Measurements from ENCODE around the gene CDC26.
"Not testable (repeated sequence)": the region's sequence is repeated elsewhere in the genome, so short reads cannot be mapped to it uniquely, and the experiment has no call there.

Gene CDC26

DNA sequence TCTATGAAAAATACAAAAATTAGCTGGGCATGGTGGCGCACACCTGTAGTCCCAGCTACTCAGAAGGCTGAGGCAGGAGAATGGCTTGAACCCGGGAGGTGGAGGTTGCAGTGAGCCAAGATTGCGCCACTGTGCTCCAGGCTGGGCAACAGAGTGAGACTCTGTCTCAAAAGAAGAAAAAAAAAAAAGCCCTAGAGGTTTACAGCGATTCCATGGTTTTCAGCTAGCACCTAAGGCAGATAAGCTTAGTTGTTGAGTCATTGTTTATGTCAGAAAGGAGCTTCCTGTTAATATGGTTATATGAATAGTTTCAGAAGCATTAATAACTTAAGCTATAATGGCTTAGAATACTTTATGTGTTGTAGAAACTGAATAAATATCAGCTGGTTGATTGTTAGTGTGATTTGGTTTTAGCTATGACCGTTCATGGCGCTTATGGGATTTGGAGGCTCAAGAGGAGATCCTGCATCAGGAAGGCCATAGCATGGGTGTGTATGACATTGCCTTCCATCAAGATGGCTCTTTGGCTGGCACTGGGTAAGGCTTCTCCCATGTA lies 14.8 kb upstream of the CDC26 start:
- no peak for DNase-seq

- DNase-seq: no peak
Measured at GRCh38 chr9:113289091-113289490, 13.7 kb upstream of the CDC26 start.

GRCh38 chr9:113281356-113281755 lies 6.0 kb upstream of the CDC26 start:
- DNase-seq: no peak

GRCh38 chr9:113278840-113279239 lies 3.5 kb upstream of the CDC26 start:
- no peak for DNase-seq

- DNase-seq: no peak
Measured at GRCh38 chr9:113274474-113275156, 757 bp downstream of the CDC26 start.

DNA sequence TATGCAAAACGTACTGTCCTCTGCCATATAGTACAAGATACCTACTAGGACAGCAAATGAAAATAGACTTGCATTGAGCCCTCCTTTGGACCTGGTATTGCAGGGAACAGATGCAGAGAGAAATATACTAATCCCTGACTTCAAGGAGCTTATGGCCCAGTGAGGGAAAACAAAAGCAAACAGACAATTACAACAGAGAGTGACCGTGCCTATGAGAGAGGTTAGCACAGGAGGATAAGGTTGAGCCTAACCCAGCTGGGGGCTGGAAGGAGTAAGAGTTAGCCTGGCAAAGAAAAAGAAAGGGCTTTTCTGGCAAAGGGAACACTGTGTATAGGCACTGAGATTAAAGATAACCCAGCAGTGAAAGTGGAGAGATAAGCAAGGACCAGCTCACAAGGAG lies 5.5 kb downstream of the CDC26 start:
- no peak for DNase-seq

GRCh38 chr9:113269355-113269754 lies 6.0 kb downstream of the CDC26 start:
- DNase-seq: no peak

- DNase-seq: no peak
Measured at GRCh38 chr9:113267911-113268566, 7.3 kb downstream of the CDC26 start.

GRCh38 chr9:113266174-113266573 lies 9.2 kb downstream of the CDC26 start:
- DNase-seq: no peak

DNA sequence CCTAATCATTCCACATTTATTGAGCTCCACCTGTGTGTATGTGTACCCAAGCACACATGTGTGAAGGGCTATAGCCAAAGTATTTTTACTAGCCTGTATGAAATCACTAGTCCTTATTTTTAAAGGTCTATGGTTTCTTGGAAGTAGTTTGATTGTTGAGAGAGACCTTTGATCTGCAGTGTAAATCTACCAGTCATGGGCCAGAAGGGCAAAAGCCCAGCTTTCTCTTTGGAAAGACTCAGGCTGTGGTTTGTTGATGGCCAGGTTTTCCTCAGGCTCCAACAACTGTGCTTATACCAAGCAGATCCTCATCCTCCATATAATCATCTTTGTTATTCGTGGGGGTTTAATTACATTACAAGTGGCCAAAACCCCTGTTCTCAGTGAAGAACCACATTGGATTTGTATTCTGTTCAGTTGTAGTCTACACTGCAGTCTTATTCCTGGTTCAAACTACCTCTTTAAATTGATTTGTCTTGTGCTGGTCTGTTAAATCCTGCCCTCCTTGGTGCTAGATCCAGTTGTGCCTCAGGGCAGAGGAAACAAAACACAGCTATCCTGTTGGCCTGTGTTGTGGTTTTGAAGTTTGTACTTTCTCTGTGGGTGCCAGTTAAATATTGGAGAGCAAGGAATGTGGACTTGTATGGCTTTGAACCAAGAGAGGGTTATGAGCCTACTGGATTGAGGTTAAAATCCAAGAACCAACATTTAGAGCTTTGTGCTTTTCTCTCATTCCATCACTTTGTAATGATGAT lies 13.3 kb downstream of the CDC26 start:
- no peak for DNase-seq

- DNase-seq: no peak
Measured at GRCh38 chr9:113258282-113258681, 17.1 kb downstream of the CDC26 start.

GRCh38 chr9:113257863-113258262 lies 17.5 kb downstream of the CDC26 start:
- no peak for DNase-seq

DNA sequence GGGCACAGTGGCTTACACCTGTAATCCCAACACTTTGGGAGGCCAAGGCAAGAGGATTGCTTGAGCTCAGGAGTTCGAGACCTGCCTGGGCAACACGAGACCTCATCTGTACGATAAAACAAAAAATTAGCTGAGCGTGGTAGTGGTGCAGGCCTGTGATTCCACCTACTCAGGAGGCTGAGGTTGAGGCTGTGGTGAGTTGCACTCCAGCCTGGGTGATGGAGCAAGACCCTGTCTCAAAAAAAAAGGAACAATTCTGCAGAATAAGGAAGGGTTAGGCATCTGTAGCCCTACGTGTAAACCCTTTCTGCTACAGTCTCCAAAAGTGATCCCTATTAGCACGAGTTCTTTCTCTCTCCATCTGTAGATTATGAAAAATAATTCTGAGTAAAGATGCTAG lies 19.9 kb downstream of the CDC26 start:
- no peak for DNase-seq

- no peak for DNase-seq
Measured at GRCh38 chr9:113254991-113255390, 20.4 kb downstream of the CDC26 start.

DNA sequence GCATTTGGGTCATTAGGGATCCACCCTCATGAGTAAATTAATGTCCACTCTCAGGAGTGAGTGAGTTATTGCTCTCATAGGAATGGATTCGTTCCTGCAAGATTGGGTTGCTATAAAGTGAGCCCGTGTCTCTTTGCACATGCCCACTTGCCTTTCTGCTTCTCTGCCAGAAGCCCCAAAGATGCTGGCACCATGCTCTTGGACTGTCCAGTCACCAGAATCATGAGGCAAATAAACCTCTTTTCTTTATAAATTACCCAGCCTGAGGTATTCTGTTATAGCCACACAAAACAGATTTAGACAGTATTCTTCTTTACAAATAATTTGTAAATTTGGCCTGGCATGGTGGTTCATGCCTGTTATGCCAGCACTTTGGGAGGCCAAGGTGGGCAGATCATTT lies 24.6 kb downstream of the CDC26 start:
- DNase-seq: no peak

DNA sequence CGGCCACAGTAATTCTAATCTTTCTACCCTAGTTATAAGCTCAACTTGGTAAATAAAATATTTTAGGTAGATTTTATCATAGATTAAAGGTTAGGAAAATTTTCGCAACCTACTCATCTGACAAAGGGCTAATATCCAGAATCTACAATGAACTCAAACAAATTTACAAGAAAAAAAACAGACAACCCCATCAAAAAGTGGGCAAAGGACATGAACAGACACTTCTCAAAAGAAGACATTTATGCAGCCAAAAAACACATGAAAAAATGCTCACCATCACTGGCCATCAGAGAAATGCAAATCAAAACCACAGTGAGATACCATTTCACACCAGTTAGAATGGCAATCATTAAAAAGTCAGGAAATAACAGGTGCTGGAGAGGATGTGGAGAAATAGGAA lies 25.7 kb downstream of the CDC26 start:
- not testable (repeated sequence) for DNase-seq

GRCh38 chr9:113247640-113248039 lies 27.7 kb downstream of the CDC26 start:
- no peak for DNase-seq

- DNase-seq: no peak
Measured at GRCh38 chr9:113246928-113247327, 28.4 kb downstream of the CDC26 start.

- DNase-seq: no peak
Measured at GRCh38 chr9:113245894-113246293, 29.5 kb downstream of the CDC26 start.

- no peak for DNase-seq
Measured at GRCh38 chr9:113244556-113244955, 30.8 kb downstream of the CDC26 start.

DNA sequence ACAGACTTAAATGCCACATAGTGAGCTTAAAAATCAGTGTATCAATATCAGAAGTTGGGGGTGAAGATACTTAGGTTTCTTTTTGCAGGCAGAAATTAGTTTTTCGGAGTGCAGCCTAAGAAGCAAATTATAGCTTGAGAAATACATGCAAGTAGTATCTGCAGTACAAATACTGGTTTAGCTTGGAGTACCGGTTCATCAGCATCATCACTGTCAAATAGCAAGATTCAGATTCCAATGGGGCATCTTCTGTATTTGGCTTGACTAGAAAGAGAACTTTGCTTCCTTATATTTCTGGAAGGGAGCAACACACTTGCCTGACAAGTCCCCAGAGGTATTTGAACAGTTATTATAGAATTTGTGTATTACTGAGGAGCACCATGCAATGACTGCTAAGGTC lies 34.2 kb downstream of the CDC26 start:
- DNase-seq: no peak

DNA sequence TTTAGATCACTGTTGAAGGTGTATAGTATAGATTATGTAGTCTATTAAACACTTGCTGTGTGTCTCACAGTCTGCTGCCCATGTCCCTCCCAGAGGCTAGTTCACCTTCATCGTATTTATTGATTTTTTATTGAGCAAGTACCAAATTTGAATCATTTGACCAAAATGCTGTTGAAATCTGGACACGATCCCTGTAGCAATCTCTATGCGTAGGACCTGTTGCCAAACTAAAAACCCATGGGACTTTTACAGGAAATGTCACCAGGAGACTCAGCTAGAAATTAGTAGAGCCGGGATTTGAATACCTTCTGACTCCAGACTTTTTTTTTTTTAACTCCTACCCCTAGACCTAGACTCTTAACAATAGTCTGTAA lies 36.5 kb downstream of the CDC26 start:
- no peak for DNase-seq

GRCh38 chr9:113238202-113238858 lies 37.0 kb downstream of the CDC26 start:
- no peak for DNase-seq

Measured in activated CD4-positive, CD25-positive, alpha-beta regulatory T cell treated with anti-CD3 and anti-CD28 coated beads, Interleukin-2, amount 50 U/mL, for 72 hours (primary cell).